ENCODE results near the gene BSPRY.

BSPRY gene

DNA sequence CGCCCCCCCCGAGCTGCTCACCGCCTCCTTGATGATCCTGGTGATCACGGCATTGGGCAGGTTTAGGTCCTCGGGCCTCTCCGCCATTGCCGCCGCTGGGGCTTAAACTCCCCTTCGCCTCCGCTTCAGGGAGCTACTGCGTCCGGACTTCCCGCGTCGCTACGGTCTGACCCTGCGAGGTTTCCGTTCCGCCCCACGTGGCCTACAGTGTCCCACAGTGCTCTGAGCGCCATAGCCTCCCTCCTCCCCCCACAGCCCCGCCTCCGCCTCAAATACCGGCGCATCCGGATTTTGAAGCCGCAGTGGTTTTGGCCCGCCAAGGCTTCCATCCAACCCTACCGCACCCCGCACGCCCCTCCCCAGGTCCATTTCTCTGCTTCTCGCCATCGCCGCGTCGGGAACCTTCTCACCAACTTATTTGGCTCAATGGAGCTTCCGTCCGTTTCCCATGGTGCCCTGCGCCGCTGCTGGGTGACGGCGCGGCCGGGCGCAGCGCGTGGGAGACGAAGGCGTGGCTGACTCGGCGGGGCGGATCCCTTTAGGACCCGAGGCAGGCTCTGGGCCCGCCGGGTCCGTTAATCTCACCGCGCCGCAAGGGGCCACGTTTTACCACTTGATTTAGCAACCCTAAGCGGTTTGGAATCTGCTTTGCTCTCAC is 61.0 kb downstream of the BSPRY start, which contains the start of the genes C9orf43 and POLE3 (continued):
- TF ChIP-seq ZFHX2 (tag by site-specific recombination; conservative IDR thresholded peaks at IDR 0.05): peak; percentile 80
- no peak for TF ChIP-seq ZNF112 (tag by site-specific recombination; IDR thresholded peaks at IDR 0.05)
- TF ChIP-seq, protein P1, sequence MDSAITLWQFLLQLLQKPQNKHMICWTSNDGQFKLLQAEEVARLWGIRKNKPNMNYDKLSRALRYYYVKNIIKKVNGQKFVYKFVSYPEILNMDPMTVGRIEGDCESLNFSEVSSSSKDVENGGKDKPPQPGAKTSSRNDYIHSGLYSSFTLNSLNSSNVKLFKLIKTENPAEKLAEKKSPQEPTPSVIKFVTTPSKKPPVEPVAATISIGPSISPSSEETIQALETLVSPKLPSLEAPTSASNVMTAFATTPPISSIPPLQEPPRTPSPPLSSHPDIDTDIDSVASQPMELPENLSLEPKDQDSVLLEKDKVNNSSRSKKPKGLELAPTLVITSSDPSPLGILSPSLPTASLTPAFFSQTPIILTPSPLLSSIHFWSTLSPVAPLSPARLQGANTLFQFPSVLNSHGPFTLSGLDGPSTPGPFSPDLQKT (IDR thresholded peaks at IDR 0.05; ENCODE audit: borderline replicate concordance, low read depth, low read length): no peak
- TF ChIP-seq FEZF1 (tag by site-specific recombination; IDR thresholded peaks at IDR 0.05): no peak
- peak; percentile 91 for TF ChIP-seq KLF9 (tag by site-specific recombination; IDR thresholded peaks at IDR 0.05; ENCODE audit: low read depth)
- no peak; the same call in 1 of the 2 replicates for TF ChIP-seq ZBTB21 (tag by site-specific recombination; IDR thresholded peaks at IDR 0.05)
- no peak for TF ChIP-seq ZNF514 (tag by site-specific recombination; IDR thresholded peaks at IDR 0.05)
- no peak for TF ChIP-seq ZNF211 (tag by site-specific recombination; IDR thresholded peaks at IDR 0.05; ENCODE audit: low read depth)
- no peak for TF ChIP-seq ZBTB6 (tag by site-specific recombination; IDR thresholded peaks at IDR 0.05)
- TF ChIP-seq, protein P2, sequence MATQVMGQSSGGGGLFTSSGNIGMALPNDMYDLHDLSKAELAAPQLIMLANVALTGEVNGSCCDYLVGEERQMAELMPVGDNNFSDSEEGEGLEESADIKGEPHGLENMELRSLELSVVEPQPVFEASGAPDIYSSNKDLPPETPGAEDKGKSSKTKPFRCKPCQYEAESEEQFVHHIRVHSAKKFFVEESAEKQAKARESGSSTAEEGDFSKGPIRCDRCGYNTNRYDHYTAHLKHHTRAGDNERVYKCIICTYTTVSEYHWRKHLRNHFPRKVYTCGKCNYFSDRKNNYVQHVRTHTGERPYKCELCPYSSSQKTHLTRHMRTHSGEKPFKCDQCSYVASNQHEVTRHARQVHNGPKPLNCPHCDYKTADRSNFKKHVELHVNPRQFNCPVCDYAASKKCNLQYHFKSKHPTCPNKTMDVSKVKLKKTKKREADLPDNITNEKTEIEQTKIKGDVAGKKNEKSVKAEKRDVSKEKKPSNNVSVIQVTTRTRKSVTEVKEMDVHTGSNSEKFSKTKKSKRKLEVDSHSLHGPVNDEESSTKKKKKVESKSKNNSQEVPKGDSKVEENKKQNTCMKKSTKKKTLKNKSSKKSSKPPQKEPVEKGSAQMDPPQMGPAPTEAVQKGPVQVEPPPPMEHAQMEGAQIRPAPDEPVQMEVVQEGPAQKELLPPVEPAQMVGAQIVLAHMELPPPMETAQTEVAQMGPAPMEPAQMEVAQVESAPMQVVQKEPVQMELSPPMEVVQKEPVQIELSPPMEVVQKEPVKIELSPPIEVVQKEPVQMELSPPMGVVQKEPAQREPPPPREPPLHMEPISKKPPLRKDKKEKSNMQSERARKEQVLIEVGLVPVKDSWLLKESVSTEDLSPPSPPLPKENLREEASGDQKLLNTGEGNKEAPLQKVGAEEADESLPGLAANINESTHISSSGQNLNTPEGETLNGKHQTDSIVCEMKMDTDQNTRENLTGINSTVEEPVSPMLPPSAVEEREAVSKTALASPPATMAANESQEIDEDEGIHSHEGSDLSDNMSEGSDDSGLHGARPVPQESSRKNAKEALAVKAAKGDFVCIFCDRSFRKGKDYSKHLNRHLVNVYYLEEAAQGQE (tag by site-specific recombination; IDR thresholded peaks at IDR 0.05): no peak; the same call in 1 of the 2 replicates
- TF ChIP-seq SALL2 (tag by site-specific recombination; IDR thresholded peaks at IDR 0.05; ENCODE audit: borderline replicate concordance): no peak
- peak; percentile 83 for TF ChIP-seq GLIS1 (tag by site-specific recombination; IDR thresholded peaks at IDR 0.05)
- TF ChIP-seq ZNF549 (tag by site-specific recombination; IDR thresholded peaks at IDR 0.05): no peak
- TF ChIP-seq, protein P3, sequence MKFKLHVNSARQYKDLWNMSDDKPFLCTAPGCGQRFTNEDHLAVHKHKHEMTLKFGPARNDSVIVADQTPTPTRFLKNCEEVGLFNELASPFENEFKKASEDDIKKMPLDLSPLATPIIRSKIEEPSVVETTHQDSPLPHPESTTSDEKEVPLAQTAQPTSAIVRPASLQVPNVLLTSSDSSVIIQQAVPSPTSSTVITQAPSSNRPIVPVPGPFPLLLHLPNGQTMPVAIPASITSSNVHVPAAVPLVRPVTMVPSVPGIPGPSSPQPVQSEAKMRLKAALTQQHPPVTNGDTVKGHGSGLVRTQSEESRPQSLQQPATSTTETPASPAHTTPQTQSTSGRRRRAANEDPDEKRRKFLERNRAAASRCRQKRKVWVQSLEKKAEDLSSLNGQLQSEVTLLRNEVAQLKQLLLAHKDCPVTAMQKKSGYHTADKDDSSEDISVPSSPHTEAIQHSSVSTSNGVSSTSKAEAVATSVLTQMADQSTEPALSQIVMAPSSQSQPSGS (tag by site-specific recombination; IDR thresholded peaks at IDR 0.05; ENCODE audit: low read depth): no peak; the same call in 1 of the 2 replicates
- TF ChIP-seq ZFP41 (tag by site-specific recombination; IDR thresholded peaks at IDR 0.05; ENCODE audit: borderline replicate concordance): no peak
- no peak for TF ChIP-seq ZNF621 (tag by site-specific recombination; IDR thresholded peaks at IDR 0.05)
- TF ChIP-seq KLF1 (tag by site-specific recombination; IDR thresholded peaks at IDR 0.05): peak; percentile 81
- no peak for TF ChIP-seq ZNF202 (tag by site-specific recombination; IDR thresholded peaks at IDR 0.05; ENCODE audit: borderline replicate concordance)
- TF ChIP-seq, protein P4, sequence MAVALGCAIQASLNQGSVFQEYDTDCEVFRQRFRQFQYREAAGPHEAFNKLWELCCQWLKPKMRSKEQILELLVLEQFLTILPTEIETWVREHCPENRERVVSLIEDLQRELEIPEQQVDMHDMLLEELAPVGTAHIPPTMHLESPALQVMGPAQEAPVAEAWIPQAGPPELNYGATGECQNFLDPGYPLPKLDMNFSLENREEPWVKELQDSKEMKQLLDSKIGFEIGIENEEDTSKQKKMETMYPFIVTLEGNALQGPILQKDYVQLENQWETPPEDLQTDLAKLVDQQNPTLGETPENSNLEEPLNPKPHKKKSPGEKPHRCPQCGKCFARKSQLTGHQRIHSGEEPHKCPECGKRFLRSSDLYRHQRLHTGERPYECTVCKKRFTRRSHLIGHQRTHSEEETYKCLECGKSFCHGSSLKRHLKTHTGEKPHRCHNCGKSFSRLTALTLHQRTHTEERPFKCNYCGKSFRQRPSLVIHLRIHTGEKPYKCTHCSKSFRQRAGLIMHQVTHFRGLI (tag by site-specific recombination; IDR thresholded peaks at IDR 0.05): no peak
- TF ChIP-seq, protein P5, sequence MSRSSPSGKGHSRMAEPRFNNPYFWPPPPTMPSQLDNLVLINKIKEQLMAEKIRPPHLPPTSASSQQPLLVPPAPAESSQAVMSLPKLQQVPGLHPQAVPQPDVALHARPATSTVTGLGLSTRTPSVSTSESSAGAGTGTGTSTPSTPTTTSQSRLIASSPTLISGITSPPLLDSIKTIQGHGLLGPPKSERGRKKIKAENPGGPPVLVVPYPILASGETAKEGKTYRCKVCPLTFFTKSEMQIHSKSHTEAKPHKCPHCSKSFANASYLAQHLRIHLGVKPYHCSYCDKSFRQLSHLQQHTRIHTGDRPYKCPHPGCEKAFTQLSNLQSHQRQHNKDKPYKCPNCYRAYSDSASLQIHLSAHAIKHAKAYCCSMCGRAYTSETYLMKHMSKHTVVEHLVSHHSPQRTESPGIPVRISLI (tag by site-specific recombination; IDR thresholded peaks at IDR 0.05): no peak
- TF ChIP-seq PRDM1 (tag by site-specific recombination; IDR thresholded peaks at IDR 0.05): no peak
- no peak for TF ChIP-seq MEIS1 (CRISPR knock-in tag; IDR thresholded peaks at IDR 0.05; ENCODE audit: borderline replicate concordance)
- peak; percentile 80 for TF ChIP-seq SP7 (tag by site-specific recombination; IDR thresholded peaks at IDR 0.05)
